Measurements from ENCODE around the gene LARGE1. TPM values are rescaled to one million over a fixed set of nuclear protein-coding genes. Genes with fewer than 3 reads are reported as not detected.

The LARGE1 gene
- total RNA-seq, 1 donor from 2014 or later, result 81.2 TPM

DNA sequence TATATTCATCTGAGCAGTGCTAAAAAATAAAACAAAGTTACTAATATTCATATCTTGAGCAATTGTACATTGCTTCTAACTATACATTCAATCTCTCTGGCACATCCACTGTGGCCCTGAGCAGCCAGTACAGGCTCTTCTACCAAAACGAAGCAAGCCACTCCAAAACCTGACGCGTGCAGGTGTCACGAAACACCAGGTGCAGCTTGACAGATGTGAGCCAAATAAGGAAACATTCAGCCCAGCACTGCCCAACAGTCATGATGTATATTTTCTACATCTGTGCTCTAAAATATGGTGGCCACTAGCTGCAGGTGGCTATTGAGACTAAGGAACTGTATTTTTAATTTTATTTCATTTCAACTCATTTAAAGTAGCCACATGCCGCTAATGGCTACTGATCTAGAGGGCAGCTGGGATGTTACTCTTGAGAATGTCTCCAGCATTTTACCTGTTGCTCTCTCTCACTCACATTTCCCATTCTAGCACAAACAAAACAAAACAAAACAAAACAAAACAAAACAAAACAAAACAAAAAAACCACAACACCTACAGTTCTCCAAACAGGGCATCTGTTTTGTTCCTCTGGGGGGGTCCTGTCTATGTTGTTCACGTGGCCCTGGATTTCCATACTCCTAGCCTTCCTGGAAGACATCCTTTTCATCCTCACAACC, 77.7 kb downstream of the LARGE1 start:
- no peaks in the 10 kb centered on the region for H3K27me3 Mint-ChIP-seq (ENCODE audit: unreplicated experiment)
- peaks cover 30% of the 10 kb centered on the region for H3K4me1 Mint-ChIP-seq (ENCODE audit: low read depth, unreplicated experiment)
- H3K36me3 Mint-ChIP-seq (ENCODE audit: unreplicated experiment), result peaks cover 4% of the 10 kb centered on the region
- peaks cover 8% of the 10 kb centered on the region for H3K9me3 Mint-ChIP-seq (ENCODE audit: unreplicated experiment)
- H3K27ac Mint-ChIP-seq (ENCODE audit: unreplicated experiment), result peak overlapping the region; percentile 26
- TF ChIP-seq CTCF (IDR thresholded peaks at IDR 0.05; ENCODE audit: partially characterized antibody, unreplicated experiment), result no peak
- no peak for DNase-seq
- no peak overlapping the region for H3K4me3 Mint-ChIP-seq (ENCODE audit: unreplicated experiment)

DNA sequence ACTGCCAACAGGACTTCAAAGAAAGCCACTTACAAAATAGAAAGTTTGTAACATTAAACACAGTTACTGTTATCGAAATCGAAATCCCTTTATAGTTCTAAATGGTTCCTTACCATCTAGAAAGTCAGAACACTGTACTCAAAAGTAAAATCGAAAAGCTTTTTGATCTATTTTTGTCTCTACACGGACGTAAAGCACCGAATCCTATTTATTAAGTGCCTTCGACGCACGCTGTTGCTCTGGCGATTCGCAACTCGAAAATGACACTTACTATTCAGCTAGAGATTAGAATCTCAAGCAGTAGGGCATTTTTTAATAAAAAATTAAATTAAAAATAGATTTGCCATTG, 78.3 kb downstream of the LARGE1 start:
- Mint-ChIP-seq H3K36me3 (ENCODE audit: unreplicated experiment) (peaks cover 3% of the 10 kb centered on the region), H3K27ac (ENCODE audit: unreplicated experiment) (no peak overlapping the region), H3K9me3 (ENCODE audit: unreplicated experiment) (peaks cover 7% of the 10 kb centered on the region), H3K4me1 (ENCODE audit: low read depth, unreplicated experiment) (peaks cover 30% of the 10 kb centered on the region), H3K4me3 (ENCODE audit: unreplicated experiment) (no peak overlapping the region), H3K27me3 (ENCODE audit: unreplicated experiment) (no peaks in the 10 kb centered on the region)
- no peak for DNase-seq
- TF ChIP-seq CTCF (IDR thresholded peaks at IDR 0.05; ENCODE audit: partially characterized antibody, unreplicated experiment), result no peak

DNA sequence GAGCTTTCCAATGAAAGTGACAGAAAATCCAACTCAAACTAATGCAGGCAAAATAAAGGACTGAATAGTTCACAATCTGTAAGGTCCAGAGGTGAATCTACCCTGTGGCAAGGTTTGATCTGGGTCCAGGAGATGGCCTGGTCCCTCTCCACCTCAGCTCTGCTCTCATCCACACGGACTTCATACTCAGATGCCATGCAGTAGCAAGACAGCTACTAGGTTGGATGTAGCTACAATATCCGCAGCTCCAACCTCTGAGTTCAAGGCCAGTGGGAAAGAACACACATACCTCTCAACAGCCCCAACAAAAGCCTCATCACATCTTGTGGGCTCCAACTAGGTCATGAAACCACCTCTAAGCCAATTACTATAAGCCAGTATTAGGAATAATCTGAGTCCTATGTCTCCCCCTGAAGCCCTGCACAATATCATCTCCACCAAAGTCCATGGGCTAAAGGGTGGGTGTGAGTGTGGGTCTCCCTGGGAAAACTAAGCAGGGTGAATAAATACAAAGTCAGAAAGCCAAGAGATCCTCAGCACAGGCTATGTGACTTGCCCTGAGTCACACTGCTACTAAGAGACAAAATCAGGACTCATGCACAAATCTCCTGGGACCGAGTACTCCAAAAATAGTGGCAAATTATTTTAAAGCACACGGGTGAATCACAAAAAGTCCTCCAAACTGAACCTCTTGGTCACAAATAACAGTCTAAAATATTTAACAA, 78.8 kb downstream of the LARGE1 start:
- DNase-seq, result no peak
- Mint-ChIP-seq H3K36me3 (ENCODE audit: unreplicated experiment) (no peaks in the 10 kb centered on the region), H3K27ac (ENCODE audit: unreplicated experiment) (no peak overlapping the region), H3K4me3 (ENCODE audit: unreplicated experiment) (no peak overlapping the region), H3K27me3 (ENCODE audit: unreplicated experiment) (no peaks in the 10 kb centered on the region), H3K4me1 (ENCODE audit: low read depth, unreplicated experiment) (peaks cover 30% of the 10 kb centered on the region), H3K9me3 (ENCODE audit: unreplicated experiment) (peaks cover 4% of the 10 kb centered on the region)
- TF ChIP-seq CTCF (IDR thresholded peaks at IDR 0.05; ENCODE audit: partially characterized antibody, unreplicated experiment), result no peak

DNA sequence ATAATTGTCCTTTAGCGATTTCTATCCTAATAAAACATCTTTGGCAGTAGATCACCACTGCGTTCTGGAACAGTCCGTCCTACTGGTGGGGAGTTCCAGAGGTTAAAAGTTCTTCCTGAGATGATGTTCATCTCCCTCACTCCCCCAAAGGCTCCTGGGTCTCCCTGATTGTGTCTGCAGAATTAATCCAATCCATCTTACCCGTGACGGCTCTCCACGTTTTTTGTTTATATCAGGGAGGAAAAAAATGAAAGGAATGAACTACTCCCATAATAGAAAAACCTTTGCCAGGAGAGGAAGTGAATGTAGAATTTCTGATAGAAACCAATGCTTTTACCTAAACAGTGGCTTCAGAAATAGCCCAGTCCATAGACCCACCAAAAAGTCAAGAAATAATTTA, 81.6 kb downstream of the LARGE1 start:
- TF ChIP-seq CTCF (IDR thresholded peaks at IDR 0.05; ENCODE audit: partially characterized antibody, unreplicated experiment), result no peak
- Mint-ChIP-seq H3K9me3 (ENCODE audit: unreplicated experiment) (peaks cover 4% of the 10 kb centered on the region), H3K27me3 (ENCODE audit: unreplicated experiment) (no peaks in the 10 kb centered on the region), H3K27ac (ENCODE audit: unreplicated experiment) (no peak overlapping the region), H3K36me3 (ENCODE audit: unreplicated experiment) (no peaks in the 10 kb centered on the region), H3K4me3 (ENCODE audit: unreplicated experiment) (no peak overlapping the region), H3K4me1 (ENCODE audit: low read depth, unreplicated experiment) (peaks cover 35% of the 10 kb centered on the region)
- no peak for DNase-seq

GRCh38 chr22:33837826-33838225, 82.5 kb downstream of the LARGE1 start:
- Mint-ChIP-seq H3K27ac (ENCODE audit: unreplicated experiment) (no peak overlapping the region), H3K27me3 (ENCODE audit: unreplicated experiment) (no peaks in the 10 kb centered on the region), H3K36me3 (ENCODE audit: unreplicated experiment) (no peaks in the 10 kb centered on the region), H3K4me1 (ENCODE audit: low read depth, unreplicated experiment) (peaks cover 33% of the 10 kb centered on the region), H3K4me3 (ENCODE audit: unreplicated experiment) (no peak overlapping the region), H3K9me3 (ENCODE audit: unreplicated experiment) (peaks cover 2% of the 10 kb centered on the region)
- DNase-seq, result no peak
- no peak for TF ChIP-seq CTCF (IDR thresholded peaks at IDR 0.05; ENCODE audit: partially characterized antibody, unreplicated experiment)

All from glutamatergic neuron (in vitro differentiated cells).